Ovary (tissue), 3 donors: ENCODE measurements around the gene MYH9.

Experiments used
- EP300 ChIP-seq: sonication (generic); formaldehyde crosslinking; IDR thresholded peaks from one replicate; pipeline ENCODE4 v1.6.1; 2017; ENCODE audit warnings: antibody characterized with exemption
- POLR2A ChIP-seq: fragments of 450-650 bp; IDR thresholded peaks from one replicate; pipeline ENCODE4 v1.6.1; 2017; ENCODE audit warnings: antibody characterized with exemption, mild to moderate bottlenecking, moderate library complexity
- TF ChIP-seq, protein P1 (sequence below), 3 donors: fragments of 450-650 bp in 2 of 3; fragments of 200-600 bp in 1 of 3; IDR thresholded peaks; one replicate each; pipeline versions ENCODE4 v1.5.1 to v1.8.0; 2016 to 2022; ENCODE audit warnings: antibody characterized with exemption in 3 of 3, mild to moderate bottlenecking in 1 of 3
- donor health status: DM: no; HTN: no; CAD: no.

DNA sequence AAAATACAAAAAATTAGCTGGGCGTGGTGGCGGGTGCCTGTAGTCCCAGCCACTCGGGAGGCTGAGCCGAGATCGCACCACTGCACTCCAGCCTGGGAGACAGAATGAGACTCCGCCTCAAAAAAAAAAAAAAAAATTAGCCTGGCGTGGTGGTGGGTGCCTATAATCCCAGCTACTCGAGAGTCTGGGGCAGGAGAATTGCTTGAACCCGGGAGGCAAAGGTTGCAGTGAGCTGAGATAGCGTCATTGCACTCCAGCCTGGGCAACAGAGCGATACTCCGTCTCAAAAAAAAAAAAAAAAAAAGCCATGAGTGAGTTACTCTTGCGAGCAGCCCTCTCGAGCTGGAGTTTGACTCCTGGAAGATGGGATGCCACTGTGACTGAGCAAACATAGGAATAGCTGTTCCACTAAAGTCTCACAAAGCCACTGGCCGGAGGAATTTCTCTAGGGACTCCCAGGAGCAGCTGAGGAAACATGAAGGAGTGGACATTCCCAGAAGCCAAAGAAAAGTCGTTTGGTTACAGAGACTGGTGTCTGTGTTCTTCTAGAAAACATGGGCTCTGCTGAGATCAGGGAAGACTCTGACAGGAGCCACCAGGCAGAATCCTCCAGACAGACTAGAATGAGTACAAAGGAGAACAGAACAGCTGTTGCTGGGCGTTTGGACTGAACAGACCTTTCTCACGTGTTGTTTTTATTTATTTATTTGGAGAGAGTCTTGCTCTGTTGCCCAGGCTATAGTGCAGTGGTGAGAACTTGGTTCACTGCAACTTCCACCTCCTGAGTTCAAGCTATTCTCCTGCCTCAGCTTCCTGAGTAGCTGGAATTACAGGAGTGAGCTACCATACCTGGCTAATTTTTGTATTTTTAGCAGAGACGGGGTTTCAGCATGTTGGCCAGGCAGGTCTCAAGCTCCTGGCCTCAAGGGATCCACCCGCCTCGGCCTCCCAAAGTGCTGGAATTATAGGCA lies 32.4 kb upstream of the MYH9 start:
- TF ChIP-seq, protein P1, sequence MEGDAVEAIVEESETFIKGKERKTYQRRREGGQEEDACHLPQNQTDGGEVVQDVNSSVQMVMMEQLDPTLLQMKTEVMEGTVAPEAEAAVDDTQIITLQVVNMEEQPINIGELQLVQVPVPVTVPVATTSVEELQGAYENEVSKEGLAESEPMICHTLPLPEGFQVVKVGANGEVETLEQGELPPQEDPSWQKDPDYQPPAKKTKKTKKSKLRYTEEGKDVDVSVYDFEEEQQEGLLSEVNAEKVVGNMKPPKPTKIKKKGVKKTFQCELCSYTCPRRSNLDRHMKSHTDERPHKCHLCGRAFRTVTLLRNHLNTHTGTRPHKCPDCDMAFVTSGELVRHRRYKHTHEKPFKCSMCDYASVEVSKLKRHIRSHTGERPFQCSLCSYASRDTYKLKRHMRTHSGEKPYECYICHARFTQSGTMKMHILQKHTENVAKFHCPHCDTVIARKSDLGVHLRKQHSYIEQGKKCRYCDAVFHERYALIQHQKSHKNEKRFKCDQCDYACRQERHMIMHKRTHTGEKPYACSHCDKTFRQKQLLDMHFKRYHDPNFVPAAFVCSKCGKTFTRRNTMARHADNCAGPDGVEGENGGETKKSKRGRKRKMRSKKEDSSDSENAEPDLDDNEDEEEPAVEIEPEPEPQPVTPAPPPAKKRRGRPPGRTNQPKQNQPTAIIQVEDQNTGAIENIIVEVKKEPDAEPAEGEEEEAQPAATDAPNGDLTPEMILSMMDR (IDR thresholded peaks at IDR 0.05): no peak
- TF ChIP-seq POLR2A (no peak), EP300 (no peak)
